Measurements from ENCODE around the gene RGS14. TPM values are rescaled to one million over a fixed set of nuclear protein-coding genes. Genes with fewer than 3 reads are reported as not detected.
"Not testable (repeated sequence)": the region's sequence is repeated elsewhere in the genome, so short reads cannot be mapped to it uniquely, and the experiment has no call there.

RGS14 gene
- polyA plus RNA-seq, 5 donors: 3.6 to 14.0 (median 8.5) TPM

DNA sequence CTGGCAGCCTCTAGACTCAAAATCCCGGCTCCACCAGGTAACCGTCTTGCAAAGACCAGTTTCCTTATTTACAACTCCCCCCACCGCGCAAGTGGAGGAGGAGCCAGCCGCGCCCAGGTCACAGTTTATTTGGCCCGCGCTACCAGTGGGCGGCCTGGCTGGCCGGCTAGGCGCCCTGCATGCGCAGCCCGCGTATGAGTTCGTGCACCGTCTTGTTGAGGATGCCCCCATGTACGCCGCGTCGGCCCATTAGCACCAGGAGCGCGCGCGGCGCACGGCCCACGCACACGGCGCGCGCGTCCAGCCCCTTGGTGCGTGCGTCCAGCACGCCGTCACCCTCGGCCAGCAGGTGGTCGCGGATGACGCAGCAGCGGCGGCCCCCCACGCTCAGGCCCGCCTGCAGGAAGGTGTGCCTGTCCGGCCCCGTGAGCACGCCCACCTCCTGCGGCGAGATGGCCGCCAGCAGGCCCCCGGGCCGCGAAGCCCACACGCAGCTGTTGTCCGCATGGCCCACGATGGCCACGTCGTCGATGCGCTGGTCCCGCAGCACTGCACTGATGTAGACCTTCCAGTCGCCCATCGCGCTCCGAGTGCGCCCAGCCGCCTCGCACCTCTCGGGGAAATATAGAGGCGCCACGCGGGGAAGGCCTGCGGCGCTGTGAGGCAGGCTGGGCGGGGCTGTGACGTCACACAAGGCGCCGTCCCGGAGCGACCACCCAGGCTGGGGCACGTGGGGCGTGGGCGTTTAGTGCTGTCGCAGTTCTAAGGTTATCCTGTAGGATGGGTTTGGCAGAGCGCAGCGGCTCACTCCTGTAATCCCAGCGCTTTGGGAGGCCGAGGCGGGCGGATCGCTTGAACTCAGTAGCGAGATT, 42.5 kb downstream of the RGS14 start, which contains the start of gene PFN3:
Gene PFN3, minus strand, starts transcription at position 665 of the 872 bp plus-strand sequence. Its CDS starts 85 bp downstream, at position 580.
- no peak for DNase-seq

DNA sequence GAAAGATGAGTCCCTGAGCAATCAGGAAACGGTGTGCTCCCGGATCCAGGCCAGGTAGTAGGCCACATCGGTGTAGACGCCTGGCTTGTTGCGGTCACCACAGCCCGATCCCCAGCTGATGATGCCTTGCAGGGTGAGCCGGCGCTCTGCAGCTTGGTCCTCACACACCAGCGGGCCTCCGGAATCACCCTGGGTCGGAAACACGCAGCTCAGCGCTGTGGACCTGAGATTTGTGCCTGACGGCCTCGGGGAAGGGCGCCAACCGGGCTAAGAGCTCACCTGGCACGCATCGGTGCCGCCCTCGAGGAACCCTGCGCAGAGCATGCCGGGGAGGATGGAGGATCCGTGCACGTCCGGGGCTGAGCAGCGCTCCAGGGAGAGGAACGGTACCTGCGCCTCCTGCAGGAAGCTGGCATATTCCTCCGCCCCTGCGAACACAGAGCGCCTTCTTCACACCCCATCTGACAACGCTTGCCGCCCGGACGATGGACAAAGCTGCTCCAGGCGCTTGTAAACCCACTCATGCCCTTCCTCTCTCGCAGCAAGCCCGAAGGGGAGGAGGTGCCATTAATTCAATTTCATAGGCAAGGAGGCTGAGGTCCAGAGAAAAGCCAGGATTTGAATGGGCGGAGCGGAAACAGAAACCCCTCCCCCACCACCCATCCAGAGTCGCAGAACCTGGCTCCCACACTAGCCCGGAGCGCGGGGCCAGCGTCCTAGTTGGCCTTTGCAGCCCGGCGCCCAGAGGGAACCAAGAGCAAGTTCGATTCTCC, 44.7 kb downstream of the RGS14 start:
- no peak for DNase-seq

DNA sequence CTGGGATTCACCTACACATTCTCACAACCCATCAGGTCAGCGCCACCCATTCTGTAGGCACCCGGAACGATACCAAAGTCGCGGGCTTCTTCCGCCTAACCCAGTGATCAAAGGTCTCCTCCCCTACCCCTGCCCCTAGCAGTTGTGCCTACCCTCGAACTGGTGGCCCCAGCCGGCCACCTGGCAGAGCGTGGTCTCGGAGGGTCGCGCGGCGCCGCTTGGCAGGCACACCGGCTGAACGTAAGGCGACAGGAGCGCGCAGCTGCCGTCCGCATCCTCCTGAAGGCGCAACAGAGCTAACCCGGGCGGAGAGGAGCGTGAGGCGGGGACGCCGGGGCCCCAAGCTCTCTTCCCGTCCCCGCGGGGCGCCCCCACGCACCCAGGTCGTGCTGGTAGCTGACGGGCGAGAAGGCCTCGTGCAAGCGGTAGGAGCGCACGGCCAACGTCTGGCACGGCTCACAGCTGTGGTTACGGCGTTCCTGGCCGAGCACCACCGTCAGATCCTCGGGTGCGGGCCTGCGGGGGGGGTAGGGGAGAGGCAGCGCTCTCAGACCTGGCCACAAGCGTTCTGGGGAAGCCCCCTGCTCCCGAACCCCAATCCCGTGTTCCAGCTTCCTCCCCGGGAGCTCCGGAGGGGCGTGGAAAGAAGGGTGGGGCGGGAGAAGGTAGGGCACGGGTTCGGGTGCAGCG, 45.5 kb downstream of the RGS14 start:
- DNase-seq: no peak

DNA sequence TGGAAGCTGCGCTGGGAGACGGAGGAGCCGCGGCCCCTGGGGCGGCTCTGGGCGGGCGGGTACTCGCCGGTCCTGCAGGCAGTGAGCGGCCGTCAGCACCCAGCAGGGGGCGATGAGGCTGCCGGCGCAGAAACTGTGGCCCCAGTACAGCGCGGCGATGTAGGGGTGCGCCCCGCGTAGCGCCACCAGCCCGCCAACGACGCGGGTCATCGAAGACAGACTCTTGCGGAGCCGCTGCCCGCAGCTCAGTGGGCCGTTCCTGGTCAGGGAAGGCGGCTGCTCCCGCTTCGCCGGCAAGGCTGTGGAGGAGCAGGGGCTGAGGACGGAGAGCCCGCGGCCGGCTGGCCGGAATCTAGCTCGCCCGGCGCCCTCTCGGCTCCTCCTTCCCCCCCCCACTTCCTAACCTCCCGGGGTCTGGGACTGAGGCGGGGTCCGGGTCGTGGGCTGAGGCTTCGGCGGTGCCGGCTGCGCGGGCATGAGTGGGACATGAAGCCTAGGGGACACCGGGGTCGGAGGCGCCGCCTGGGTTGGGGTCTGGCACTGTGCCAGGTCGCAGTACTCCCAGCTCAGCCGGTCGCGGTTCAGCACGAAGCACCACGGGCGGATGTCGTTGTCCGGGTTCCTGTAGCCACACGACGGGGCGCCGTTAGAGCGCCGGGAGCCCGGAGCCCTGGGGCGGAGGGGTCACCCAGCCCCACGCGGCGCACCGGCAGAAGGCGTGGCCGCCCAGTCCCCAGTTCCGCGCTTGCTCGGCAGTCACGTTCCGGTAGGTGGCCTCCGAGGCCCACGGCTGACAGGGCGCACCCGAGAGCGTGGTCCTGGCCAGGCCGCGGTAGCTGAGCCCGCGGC, 46.3 kb downstream of the RGS14 start:
- peak; percentile 80 to 81 for DNase-seq

DNA sequence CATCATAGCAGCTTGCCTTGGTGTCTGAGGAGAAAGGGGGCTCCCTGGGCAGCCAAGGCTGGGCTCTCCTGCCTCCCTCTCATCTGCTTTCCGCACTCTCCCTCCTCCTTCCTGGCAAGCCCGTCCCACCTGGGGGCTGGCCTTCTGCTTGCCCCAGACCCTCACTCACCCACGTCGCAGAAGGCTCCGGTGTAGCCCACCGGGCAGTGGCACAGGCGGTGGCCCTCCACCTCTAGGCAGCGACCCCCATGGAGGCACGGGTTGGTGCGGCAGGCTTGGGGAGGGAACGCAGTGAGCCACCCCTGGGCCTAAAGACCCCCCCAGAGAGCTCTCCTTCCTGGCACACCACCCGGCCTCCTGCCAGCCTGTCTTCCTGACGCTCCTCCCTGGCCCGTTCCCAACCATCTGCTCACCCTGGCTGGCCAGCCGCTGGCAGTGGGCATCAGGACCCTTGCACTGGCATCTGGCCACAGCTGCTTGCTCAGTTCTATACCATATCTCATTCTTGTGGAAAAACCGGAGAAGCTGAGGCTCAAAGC, 47.0 kb downstream of the RGS14 start:
- no peak for DNase-seq

DNA sequence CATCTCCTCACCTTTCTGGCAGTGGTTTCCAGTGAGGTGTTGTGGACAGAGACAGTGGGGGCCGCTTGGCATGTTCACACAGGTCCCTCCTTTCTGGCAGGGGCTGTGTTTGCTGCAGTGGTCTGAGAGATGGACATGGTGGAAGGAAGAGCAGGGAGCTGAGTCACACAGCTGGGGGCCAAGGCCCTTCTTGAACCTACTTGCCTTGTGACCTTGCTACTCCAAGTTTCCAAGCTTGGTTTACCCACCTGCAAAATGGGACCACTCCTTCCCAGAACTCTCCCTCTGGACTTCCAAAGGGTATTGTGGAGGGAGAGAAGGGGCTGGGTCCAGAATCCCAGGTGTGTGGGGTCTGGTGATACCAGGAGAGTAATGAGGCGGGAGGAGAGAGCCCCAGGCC, 47.6 kb downstream of the RGS14 start:
- no peak for DNase-seq

DNA sequence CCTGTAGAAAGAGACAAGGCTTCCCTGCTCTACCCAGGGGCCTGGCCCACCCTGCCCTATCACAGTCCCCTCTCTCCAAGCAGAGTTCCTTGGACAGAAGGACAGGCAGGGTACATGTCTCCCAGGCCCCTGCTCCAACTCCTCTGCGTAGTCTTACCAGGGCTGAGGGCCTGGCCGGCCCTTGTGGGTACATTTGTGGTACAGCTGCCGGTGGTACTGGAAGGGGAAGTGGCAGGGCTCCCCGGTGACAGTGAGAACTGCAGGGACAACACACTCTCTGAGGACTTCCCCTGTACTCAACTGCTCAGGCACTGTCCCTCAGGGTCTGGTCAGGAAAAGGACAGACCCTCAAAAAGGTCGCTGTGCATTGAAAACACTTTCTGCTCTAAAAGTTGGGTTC, 48.1 kb downstream of the RGS14 start:
- DNase-seq: no peak

DNA sequence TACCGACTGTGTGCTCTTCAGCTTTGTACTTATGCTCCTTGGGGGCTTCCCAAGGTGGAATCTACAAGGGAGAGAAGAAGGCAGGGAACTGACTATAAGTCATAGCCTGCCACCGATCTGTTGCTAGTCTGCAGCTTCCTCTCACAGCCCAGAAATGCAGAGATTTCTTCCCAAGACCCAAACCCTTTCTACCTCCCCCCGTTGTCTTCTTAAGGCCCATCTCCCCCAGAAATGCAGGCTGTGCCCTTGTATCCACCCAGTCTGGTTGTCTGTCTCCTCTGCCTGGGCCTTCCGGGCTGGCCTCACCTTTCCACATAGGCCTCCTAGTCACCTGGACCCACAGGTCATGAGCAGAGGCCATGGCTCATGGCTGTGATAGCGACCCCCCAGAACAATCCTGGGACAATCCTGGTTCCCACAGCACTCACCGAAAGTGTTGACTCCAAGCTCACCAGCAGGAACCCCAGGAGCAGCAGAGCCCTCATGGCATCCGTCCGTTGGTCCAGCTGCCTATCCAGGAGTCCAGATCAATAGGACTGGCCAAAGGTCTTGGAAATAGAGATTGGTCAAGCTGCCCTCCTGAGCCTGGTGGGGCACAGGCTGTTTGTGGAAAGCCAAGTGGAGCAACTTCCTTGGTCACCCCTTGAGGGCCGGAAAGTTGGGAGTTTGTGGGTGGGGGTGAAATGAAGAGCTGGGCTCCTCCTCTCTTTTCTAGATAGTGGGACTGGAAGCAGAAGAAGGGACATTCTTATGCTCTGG, 51.5 kb downstream of the RGS14 start, which contains the start of gene F12:
Gene F12, minus strand, starts transcription at position 522 of the 759 bp plus-strand sequence. Its CDS starts 37 bp downstream, at position 485.
- DNase-seq: no peak

DNA sequence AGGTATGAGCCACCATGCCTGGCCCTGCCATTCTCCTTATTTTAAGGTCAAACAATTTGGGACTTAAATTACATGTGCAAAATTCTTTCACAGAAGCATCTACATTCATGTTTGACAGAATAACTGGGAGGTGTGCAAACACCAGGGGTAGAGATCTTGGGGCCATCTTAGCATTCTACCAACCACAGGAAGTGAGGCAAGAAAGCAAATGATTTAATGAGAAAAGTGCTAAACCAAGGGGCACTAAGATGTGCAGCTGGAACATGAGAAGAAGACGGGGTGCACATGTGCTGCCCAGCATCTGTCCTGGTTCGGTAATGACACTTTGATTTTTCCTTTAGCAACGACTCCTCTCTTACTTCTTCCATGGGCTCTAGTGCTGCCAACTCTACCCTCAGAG, 52.9 kb downstream of the RGS14 start:
- DNase-seq: no peak

DNA sequence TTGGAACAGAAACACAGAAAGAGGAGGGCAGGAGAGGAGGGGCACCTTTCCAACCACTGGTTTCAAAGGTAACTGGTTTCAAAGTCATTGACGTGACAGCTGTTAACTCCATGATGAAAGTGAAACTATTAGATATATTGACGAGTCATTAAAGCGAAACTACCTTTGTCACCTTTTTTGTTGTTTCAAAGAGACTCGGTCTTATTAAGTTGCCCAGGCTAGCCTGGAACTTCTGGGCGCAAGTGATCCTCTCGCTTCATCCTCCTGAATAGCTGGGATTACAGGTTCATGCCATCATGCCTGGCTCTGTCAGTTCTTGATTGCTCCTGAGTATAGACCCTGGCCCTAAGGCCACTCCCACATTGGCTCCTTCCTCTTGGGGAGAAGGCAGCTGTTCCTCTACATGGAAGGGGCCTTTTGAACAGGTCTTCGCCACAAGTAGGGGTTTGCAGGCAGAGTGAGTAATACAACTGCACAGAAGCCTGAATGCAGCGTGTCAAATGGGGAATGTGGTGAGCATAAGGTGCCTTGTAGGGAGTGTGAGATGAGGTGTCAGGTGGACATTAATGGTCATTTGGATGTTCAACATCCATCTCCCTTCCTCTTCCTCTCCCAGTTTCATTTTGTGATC, 55.0 kb downstream of the RGS14 start:
- no peak for DNase-seq

DNA sequence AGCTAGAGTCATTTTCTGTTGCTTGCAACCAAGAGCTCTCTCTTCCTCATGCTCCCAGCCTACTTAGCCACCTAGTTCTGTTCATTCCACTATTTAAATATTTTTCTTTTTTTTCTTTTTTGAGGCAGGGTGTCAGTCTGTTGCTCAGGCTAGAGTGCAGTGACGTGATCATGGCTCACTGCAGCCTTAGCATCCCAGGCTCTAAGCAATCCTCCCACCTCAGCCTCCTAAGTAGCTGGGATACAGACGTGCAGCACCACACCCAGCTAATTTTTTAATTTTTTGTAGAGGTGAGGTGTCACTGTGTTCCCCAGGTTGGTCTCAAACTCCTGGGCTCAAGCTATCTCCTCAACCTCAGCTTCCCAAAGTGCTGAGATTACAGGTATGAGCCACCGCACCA, 56.8 kb downstream of the RGS14 start:
- no peak for DNase-seq

DNA sequence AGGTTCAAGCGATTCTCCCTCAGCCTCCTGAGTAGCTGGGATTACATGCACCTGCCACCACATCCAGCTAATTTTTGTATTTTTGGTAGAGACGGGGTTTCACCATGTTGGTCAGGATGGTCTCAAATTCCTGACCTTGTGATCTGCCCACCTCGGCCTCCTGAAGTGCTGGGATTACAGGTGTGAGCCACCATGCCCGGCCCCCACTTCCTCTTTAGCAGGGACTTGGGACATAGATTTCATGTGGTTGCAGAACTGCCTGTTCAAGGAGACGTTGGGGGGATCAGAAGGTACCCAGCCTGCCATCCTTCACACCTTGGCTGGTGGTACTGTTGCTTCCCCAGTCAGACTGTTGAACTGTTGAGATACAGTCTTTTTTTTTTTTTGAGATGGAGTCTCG, 59.4 kb downstream of the RGS14 start:
- not testable (repeated sequence) for DNase-seq

DNA sequence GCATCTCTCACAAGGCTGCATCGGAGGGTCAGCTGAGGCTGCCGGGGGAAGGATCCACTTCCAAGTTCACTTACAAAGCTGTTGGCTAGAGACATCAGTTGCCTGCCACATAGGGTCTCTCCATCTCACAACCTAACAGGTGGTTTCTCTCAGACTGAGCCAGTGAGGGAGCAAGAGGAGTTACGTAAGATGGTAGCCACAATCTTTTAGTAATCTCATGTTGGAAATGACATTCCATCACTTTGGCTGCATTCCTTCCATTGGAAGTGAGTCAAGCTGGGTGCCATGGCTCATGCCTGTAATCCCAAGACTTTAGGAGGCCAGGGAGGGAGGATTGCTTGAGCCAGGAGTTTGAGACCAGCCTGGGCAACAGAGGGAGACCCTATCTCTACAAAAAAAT, 61.3 kb downstream of the RGS14 start:
- peak in 1 of 2 donors; percentile 61 for DNase-seq

DNA sequence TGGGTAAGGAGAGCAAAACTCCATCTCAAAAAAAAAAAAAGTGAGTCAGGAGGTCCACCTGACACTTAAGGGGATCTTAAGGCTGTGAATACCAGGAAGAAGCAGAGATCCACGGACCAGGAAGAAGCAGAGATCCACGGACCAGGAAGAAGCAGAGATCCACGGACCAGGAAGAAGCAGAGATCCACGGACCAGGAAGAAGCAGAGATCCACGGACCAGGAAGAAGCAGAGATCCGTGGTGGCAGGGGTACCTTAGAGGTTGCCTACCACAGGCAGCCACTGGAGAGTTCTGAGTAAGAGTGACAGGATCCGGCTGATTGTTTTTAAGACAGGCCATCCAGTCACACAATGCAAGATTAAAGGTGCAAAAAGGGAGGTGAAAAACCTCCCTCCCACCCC, 62.7 kb downstream of the RGS14 start:
- DNase-seq: not testable (repeated sequence)

DNA sequence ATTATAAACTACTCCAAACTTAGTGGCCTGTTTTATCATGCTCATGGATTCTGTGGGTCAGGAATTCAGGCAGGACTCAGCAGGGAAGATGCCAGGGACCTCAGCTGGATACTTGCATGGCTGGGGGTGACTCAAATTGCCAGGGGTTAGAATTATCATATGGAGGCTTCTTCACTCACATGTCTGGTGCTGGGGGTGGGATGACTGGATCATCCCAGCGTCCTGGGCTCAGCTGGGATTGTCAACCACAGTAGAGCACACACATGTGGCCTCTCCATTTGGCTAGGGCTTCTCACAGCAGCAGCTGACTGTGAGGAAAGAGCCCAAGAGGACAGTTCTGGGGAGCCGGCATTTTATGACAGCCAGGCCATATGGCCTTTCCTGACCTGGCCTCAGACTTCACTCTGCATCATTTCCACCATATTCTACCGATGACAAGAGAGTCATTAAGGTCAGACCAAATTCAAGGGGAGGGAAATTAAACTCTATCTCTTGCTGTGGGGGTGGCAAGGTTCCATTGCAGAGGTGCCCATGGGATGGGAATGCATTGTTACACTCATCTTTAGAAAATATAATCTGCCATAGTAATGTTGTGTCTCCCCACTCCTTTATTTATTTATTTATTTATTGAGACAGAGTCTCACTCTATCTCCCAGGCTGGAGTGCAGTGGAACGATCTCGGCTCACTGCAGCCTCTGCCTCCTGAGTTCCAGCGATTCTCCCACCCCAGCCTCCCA, 63.5 kb downstream of the RGS14 start:
- DNase-seq: no peak

Data from right lung (tissue), 5 donors.